C4-2B (cell line): ENCODE results near the gene ALAS1.

Experiments used
- H3K27ac ChIP-seq: fragments of 450-650 bp; 2 replicates; pipeline ENCODE4 v1.5.1; 2017
- CTCF ChIP-seq: fragments of 450-650 bp; conservative IDR thresholded peaks from 2 replicates; pipeline ENCODE4 v1.5.1; 2017; ENCODE audit warnings: mild to moderate bottlenecking
- ZFX ChIP-seq: fragments of 450-650 bp; IDR thresholded peaks from 2 replicates; pipeline ENCODE4 v1.6.1; 2017

The ALAS1 gene

DNA sequence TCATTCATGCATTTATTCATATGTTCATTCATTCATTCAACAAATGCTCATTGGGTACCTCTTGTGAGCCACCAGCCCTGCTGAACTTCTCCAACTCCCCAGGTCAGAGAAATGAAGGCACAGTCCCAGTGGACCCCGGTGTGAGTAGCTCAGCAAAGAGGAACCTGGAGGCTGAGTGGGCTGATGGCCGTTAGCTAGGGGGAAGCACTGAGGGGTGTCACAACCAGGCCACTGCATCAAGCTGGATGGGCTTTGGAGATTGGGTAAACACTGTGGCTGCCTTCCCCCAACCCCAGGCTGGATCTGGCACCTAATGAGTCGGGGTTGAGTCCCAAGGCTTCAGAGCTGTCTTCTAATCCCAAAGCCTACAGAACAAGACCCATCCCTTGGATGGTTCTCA, 12.1 kb upstream of the ALAS1 start:
- TF ChIP-seq ZFX, result no peak
- TF ChIP-seq CTCF, result no peak
- H3K27ac ChIP-seq, result no peak overlapping the region

DNA sequence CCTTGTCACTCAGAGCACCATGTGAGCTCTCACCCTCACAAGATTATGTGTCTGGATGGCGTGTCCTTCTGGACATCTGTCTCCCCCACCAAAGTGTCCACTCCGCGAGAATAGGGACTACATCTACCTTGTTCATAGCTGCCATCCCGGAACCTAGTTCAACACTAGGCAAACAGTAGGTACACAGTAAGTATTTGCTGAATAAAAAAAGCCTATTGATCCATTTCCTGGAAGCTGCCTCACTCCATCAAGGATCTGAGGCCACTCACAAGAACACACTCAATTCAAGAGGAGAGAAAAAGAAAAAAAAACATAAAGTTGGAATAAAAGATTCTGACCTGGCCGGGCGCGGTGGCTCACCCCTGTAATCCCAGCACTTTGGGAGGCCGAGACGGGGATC, 11.2 kb upstream of the ALAS1 start:
- TF ChIP-seq CTCF, result no peak
- no peak overlapping the region for H3K27ac ChIP-seq

DNA sequence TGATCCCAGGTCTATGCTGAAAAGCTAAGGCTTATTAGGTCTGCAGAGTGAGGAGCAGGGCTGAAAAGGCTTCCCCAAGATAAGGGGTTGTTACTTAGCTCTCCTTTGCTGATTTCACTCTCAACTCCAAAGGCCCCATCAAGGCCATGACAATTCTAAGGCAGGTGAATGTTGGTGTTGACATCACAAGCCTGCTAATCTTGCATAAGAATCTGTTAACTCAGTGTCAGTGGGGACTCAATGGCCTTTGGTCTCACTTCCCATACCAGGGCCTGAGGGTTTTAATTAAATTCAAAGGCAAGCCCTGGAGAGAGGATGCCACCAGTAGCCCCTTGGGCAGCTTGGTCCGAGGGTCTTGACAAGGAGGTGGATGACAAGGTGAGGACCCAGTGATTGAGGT, 9.4 kb upstream of the ALAS1 start:
- no peak for TF ChIP-seq ZFX
- no peak for TF ChIP-seq CTCF
- H3K27ac ChIP-seq, result no peak overlapping the region

DNA sequence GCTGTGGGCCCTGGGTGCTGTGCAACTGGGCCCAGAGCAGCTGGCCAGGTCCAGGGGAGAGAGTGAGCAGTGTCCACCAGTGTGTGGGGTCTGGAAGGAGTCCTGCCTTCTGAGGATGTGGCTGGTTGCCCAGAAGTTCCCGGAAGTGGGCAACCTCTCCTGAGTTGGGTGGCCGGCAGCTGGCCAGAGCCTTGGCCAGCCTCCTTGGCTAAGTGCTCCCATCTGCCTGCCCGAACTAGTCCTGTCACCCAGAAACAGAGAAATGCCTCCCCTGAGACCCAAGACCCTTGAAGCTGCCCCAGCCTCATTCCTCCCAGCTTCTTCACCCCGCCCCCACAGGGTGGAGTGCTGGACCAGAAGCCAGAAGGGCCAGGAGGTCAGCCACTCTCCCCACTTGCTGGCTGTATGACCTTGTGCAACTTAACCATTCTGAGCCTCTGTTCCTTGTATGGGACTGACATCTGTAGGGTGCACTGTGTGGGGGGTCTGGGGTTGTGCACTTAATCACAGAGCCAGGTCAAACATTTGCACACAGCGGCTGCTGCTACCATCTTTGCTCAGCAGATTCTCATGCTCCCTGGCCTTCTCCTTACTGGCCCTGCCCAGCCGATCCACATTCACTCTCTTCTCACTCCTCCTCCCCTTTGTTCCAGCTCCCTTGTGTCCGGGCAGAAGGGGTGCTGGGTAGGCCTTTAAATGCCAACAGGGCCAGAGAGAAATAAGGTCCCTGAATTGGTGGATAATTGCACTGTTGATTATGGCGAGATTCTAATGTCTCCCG, 7.5 kb upstream of the ALAS1 start:
- no peak for TF ChIP-seq ZFX
- no peak for TF ChIP-seq CTCF
- H3K27ac ChIP-seq, result peak overlapping the region; percentile 50

- H3K27ac ChIP-seq, result no peak overlapping the region
- TF ChIP-seq ZFX, result no peak
- no peak for TF ChIP-seq CTCF
Observed at GRCh38 chr3:52191663-52192062, 6.3 kb upstream of the ALAS1 start.

- no peak overlapping the region for H3K27ac ChIP-seq
- TF ChIP-seq CTCF, result no peak
Observed at GRCh38 chr3:52193065-52193464, 4.9 kb upstream of the ALAS1 start.

DNA sequence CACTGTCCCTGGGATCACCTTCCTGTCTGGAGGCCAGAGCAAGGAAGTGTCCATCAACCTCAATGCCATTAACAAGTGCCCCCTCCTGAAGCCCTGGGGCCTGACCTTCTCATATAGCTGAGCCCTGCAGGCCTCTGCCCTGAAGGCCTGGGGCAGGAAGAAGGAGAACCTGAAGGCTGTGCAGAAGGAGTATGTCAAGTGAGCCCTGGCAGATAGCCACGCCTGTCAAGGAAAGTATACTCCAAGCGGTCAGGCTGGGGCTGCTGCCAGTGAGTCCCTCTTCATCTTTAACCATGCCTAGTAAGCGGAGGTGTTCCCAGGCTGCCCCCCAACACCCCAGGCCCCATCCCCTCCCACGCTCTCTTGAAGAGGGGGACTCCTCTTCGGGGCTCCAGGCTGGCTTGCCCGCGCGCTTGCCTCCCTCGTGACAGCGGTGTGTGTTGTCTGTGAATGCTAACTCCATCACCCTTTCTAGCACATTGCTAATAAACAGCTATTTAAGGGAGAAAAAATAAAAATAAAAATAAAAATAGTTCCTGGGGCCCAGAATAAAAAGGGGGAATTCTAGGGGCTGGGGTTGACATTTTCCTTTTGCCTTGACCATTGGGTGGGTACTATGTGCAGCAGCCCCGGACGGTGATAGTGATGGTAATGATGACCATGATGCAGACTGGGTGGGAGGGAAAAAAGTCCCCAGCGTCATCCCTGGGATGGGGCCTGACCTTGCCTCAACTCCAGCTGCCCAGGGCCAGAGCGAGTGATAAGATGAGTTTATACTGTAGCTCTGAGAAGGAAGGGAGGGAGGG, 3.3 kb upstream of the ALAS1 start:
- TF ChIP-seq CTCF (no peak), ZFX (no peak)
- no peak overlapping the region for H3K27ac ChIP-seq
